Activated CD4-positive, alpha-beta memory T cell treated with anti-CD3 and anti-CD28 coated beads for 36 hours (primary cell): ENCODE data around the gene SCAPER. TPM values are rescaled to one million over a fixed set of nuclear protein-coding genes. Genes with fewer than 3 reads are reported as not detected.

ENCODE experiments used
- CTCF ChIA-PET: fragments of 350-600 bp; sonication (Branson Sonifier 250); formaldehyde crosslinking; loops from one replicate; lab custom pipeline; 2021; ENCODE audit warnings: antibody characterized with exemption, inconsistent platforms; lab: Charles Lee
- POLR2A ChIA-PET: fragments of 350-600 bp; sonication (Branson Sonifier 250); formaldehyde crosslinking; loops from one replicate; lab custom pipeline; 2021; ENCODE audit warnings: antibody characterized with exemption; lab: Charles Lee
- DNase-seq: peaks from one replicate; pipeline ENCODE4 v3.0.0-alpha.2; 2020
- H3K27ac Mint-ChIP-seq: one replicate; pipeline ENCODE4 v1.8.0; 2021; ENCODE audit warnings: mixed read lengths
- H3K27me3 Mint-ChIP-seq: one replicate; pipeline ENCODE4 v1.8.0; 2021; ENCODE audit warnings: mixed read lengths
- H3K36me3 Mint-ChIP-seq: one replicate; pipeline ENCODE4 v1.8.0; 2021; ENCODE audit warnings: mixed read lengths
- H3K4me1 Mint-ChIP-seq: one replicate; pipeline ENCODE4 v1.8.0; 2021; ENCODE audit warnings: low read depth, mixed read lengths
- H3K4me3 Mint-ChIP-seq: one replicate; pipeline ENCODE4 v1.8.0; 2021; ENCODE audit warnings: mild to moderate bottlenecking, mixed read lengths
- H3K9me3 Mint-ChIP-seq: one replicate; pipeline ENCODE4 v1.8.0; 2021; ENCODE audit warnings: mixed read lengths
- intact Hi-C: fragments of 100-400 bp; cut with micrococcal nuclease; formaldehyde crosslinking; loops from one replicate; pipeline ENCODE4 v1.15.1; 2023
- total RNA-seq, 2 experiments: library from RNA; stranded (reverse); gene quantifications; one replicate each; pipeline ENCODE4 v1.2.3, GENCODE V29; 2021

Gene SCAPER
- total RNA-seq, 2 experiments from 2014 or later: 21.5 to 22.9 TPM

DNA sequence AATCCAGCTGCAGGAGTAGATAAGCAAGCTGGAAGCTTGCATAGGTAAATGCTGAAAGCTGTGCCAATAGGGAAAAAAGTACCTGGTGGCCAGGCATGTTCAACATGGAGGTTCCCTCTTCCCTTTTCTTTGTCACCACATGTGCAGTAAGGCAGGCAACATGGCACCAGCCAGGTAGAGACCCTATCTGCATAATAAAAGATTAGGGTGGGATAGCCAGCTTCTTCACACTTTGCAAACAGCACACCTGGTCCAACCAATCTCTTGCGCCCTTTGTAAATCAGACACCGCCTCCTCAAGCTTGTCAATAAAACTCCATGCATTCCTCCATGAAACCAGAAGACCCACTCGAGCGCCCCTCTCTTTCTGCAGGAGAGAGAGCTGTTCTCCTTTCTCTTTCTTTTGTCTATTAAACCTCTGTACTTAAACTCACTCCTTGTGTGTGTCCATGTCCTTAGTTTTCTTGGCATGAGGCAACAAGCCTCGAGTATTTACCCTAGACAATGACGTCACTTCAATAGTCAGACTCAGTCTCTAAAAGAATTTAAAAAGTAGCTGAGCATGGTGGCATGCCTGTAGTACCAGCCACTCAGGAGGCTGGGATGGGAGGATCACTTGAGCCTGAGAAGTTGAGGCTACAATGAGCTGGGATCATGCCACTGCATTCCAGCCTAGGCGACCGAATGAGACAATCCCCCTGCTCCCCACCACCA, 256.3 kb downstream of the SCAPER start:
- Mint-ChIP-seq H3K36me3 (peaks cover 38% of the 10 kb centered on the region), H3K4me3 (no peak overlapping the region), H3K9me3 (peaks cover 10% of the 10 kb centered on the region), H3K27me3 (no peaks in the 10 kb centered on the region), H3K27ac (no peak overlapping the region), H3K4me1 (peaks cover 6% of the 10 kb centered on the region)
- ChIA-PET POLR2A (no interaction called here), CTCF (no interaction called here)
- DNase-seq: no peak
- intact Hi-C loops: no loop called here

DNA sequence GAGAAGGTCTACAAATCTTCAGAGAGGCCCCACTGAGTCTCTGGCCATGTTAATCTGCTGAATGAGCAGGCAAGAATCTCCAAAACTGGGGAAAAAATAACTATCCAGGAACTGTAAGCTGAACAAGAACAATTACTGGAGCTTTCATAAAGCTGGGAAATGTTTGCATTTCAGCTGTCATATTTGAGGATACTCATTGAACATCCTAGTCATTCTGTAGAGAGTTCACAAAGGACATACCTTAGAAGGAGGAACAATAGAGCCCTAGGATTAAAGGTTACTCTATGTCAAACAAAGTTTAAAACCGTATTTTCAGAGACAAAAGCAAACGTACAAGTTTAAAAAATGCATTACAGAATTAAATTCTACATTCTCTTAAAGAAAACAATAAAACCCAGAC, 257.5 kb downstream of the SCAPER start:
- intact Hi-C loops: no loop called here
- Mint-ChIP-seq H3K4me3 (no peak overlapping the region), H3K27me3 (no peaks in the 10 kb centered on the region), H3K4me1 (no peaks in the 10 kb centered on the region), H3K9me3 (no peaks in the 10 kb centered on the region), H3K27ac (no peak overlapping the region), H3K36me3 (peaks cover 28% of the 10 kb centered on the region)
- DNase-seq: no peak
- ChIA-PET POLR2A (no interaction called here), CTCF (no interaction called here)

DNA sequence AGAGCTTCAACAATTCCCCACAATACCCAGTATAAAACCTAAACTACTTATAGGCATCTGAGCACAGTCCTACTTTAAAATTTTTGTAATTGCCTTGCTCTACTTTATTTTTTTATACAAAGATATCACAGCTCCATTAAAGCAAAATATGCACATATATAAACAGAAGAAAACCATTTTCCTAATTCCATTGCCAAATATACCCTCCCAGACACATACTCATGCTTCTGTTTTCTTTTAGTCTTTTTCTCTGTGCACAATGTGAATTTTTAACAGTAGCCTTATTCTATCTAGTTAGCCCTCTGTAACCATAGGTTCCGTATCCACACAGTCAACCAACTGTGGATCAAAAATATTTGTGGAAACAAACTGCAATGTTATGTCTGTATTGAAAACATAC, 260.5 kb downstream of the SCAPER start:
- intact Hi-C loops: no loop called here
- Mint-ChIP-seq H3K36me3 (peaks cover 22% of the 10 kb centered on the region), H3K4me3 (no peak overlapping the region), H3K4me1 (no peaks in the 10 kb centered on the region), H3K27ac (no peak overlapping the region), H3K27me3 (no peaks in the 10 kb centered on the region), H3K9me3 (no peaks in the 10 kb centered on the region)
- ChIA-PET CTCF (interaction anchor here (0.6 to 3.2 kb wide), 3 partner anchors 197 to 653 kb away, joined by 3 to 12 read pairs (median 3); no protein-coding TSS in a partner anchor), POLR2A (no interaction called here)
- no peak for DNase-seq

DNA sequence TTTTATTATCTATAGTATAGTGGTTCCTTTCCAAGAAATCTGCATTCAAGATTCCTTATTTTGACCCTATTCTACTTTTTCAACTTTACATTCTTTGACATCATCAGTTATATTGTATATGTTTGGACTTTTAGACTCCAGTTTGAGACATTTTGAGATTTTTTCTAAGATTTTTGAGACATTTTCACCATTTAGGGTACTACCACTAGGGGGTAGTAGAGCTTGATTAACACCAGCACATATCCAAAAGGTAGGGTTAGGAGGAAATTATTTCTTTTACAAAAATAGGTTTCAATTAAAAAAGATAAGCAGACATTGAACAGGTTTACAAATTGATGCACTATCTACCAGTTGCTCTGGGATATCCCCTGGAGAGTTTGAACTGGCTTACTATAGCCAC, 262.5 kb downstream of the SCAPER start:
- no peaks in the 10 kb centered on the region for H3K9me3 Mint-ChIP-seq
- POLR2A ChIA-PET: no interaction called here
- no peaks in the 10 kb centered on the region for H3K4me1 Mint-ChIP-seq
- no peak for DNase-seq
- CTCF ChIA-PET: interaction anchor here (0.8 to 3.2 kb wide), 5 partner anchors 30 to 225 kb away, joined by 3 to 12 read pairs (median 3); no protein-coding TSS in a partner anchor
- H3K27me3 Mint-ChIP-seq: no peaks in the 10 kb centered on the region
- H3K36me3 Mint-ChIP-seq: peaks cover 16% of the 10 kb centered on the region
- no peak overlapping the region for H3K27ac Mint-ChIP-seq
- intact Hi-C loops: no loop called here
- H3K4me3 Mint-ChIP-seq: no peak overlapping the region

DNA sequence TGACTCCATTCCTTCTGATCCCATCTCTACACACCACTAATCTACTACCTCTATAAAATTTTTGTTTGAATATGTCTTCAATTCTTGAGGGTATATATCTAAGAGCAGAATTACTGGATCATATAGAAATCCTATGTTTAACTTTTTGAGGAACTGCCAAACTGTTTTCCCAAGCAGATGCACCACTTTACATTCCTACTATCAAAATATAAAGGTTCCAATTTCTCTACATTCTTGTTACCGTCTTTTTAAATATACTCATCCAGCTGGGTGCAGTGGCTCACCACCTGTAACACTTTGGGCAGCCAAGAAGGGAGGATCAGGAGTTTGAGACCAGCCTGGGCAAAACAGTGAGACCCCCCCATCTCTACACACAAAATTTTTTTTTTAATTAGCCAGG, 268.0 kb downstream of the SCAPER start:
- POLR2A ChIA-PET: no interaction called here
- peaks cover 11% of the 10 kb centered on the region for H3K9me3 Mint-ChIP-seq

DNA sequence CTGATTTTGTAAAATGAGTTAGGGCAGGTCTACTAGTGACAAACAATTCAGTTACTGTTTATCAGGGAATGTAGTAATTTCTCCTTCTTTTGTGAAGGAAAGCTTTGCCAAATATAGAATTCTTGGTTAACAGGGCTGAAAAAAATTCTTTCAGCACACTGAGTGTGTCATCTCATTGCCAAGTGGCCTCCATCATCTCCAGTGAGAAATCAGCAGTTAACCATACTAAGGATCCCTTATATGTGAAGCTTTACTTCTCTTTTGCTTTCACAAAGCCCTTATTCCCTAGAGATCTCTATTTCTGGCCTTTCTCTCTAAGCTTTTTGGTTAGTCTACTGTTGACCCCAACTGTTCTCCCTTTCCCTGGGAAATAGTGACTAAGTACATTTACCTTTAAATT, 269.1 kb downstream of the SCAPER start:
- Mint-ChIP-seq H3K36me3 (peaks cover 28% of the 10 kb centered on the region), H3K9me3 (peaks cover 11% of the 10 kb centered on the region), H3K27ac (no peak overlapping the region), H3K4me1 (no peaks in the 10 kb centered on the region), H3K4me3 (no peak overlapping the region), H3K27me3 (no peaks in the 10 kb centered on the region)
- ChIA-PET CTCF (no interaction called here), POLR2A (no interaction called here)
- no peak for DNase-seq
- intact Hi-C loops: no loop called here

More for the DNA sequence above, 268.0 kb downstream of the SCAPER start:
- intact Hi-C loops: no loop called here
- DNase-seq: no peak
- CTCF ChIA-PET: no interaction called here
- Mint-ChIP-seq H3K27me3 (no peaks in the 10 kb centered on the region), H3K36me3 (peaks cover 28% of the 10 kb centered on the region), H3K4me3 (no peak overlapping the region), H3K27ac (no peak overlapping the region), H3K4me1 (no peaks in the 10 kb centered on the region)

DNA sequence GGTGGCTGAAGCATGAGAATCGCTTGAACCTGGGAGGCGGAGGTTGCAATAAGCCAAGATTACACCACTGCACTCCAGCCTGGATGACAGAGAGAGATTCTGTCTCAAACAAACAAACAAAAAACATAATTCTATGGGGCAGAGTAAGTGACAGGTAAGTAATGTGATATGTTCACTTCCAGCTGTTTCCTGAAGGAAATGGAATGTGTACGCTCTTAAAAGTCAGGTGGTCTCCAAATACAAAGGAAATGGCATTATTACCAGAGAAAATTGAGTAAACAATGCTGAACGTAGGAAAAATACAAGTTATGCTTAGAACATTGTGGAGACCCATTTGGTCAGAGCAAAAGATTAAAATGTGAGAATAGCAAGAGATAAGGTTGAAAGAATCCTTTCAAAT, 278.5 kb downstream of the SCAPER start:
- Mint-ChIP-seq H3K4me3 (no peak overlapping the region), H3K27ac (no peak overlapping the region), H3K27me3 (no peaks in the 10 kb centered on the region), H3K36me3 (no peaks in the 10 kb centered on the region), H3K4me1 (no peaks in the 10 kb centered on the region), H3K9me3 (peaks cover 8% of the 10 kb centered on the region)
- ChIA-PET CTCF (no interaction called here), POLR2A (no interaction called here)
- intact Hi-C loops: no loop called here
- no peak for DNase-seq

DNA sequence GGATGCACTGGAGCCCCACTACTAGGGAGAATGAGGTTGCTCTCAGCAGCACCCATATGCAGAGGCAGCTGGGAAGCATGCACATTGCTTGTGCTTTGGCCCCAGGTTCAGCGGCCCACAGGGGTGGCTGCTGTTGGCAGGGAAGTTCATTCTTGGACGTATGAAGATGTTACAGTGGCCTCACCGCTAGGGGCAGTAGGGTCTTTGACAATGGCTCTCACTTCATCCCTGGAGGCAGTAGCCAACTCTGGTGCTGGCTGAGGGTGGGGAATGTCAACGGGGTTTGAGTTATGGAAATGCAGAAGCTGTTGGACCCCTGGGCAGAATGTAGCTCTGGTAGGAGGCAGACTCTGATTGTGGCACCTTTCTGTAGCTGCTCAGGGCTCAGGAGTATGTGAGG, 279.9 kb downstream of the SCAPER start:
- Mint-ChIP-seq H3K27ac (no peak overlapping the region), H3K27me3 (no peaks in the 10 kb centered on the region), H3K4me1 (no peaks in the 10 kb centered on the region), H3K4me3 (no peak overlapping the region), H3K9me3 (peaks cover 8% of the 10 kb centered on the region), H3K36me3 (peaks cover 4% of the 10 kb centered on the region)
- DNase-seq: no peak
- ChIA-PET POLR2A (no interaction called here), CTCF (no interaction called here)
- intact Hi-C loops: no loop called here

DNA sequence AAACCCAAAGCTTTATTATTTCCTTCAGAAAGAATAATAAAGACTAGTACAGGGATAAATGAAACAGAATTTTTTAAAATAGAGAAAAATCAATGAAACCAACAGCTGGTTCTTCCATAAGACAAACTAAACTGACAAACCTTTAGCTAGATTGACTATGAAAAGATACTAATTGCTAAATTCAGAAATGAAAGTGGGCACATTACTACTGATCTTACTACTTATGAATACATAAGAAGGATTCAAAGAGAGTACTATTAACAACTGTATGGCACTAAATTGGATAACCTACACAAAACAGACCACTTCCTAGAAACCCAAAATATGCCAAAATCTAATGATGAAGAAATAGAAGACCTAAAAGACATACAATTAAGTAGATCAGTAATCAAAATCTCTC, 290.4 kb downstream of the SCAPER start:
- Mint-ChIP-seq H3K27ac (no peak overlapping the region), H3K4me3 (no peak overlapping the region), H3K4me1 (peaks cover 7% of the 10 kb centered on the region), H3K27me3 (no peaks in the 10 kb centered on the region), H3K36me3 (peaks cover 47% of the 10 kb centered on the region), H3K9me3 (peaks cover 28% of the 10 kb centered on the region)
- ChIA-PET CTCF (no interaction called here), POLR2A (no interaction called here)
- DNase-seq: no peak
- intact Hi-C loops: no loop called here

DNA sequence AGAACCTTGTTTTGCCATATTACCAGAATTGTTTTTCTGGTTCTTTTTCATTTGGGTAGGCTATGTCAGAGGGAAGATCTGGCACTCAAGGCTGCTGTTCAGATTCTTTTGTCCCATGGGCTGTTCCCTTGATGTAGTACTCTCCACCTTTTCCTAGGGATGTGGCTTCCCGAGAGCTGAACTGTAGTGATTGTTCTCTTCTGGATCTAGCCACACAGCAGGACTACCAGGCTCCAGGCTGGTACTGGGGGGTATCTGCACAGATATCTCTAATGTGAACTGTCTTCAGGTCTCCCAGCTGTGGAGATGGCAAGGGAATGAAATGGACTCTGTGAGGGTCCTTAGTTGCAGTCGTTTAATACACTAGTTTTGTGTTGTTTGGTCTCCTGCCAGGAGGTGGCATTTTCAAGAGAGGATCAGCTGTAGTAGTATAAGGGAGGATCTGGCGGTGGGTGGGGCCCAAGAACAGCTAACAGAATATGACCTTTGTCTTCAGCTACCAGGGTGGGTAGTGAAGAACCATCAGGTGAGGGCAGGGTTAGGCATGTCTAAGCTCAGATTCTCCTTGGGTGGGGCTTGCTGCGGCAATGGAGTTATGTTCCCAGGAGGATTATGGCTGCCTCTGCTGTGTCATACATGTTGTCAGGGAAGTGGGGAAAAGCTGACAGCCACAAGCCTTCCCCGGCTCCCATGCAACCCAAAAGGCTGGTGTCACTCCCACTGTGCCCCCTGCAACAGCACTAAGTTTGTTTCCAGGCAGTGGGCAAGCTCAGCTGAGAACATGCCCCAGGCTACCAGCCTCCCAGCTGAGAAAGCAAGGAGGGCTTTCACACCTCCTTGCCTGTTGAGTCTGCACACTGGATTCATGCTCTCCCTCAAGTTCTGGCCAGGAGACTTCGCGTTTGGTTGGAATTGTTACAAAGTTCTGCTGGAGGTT, 316.1 kb downstream of the SCAPER start:
- POLR2A ChIA-PET: no interaction called here
- Mint-ChIP-seq H3K4me1 (no peaks in the 10 kb centered on the region), H3K27ac (no peak overlapping the region), H3K36me3 (peaks cover 2% of the 10 kb centered on the region), H3K9me3 (no peaks in the 10 kb centered on the region), H3K4me3 (no peak overlapping the region), H3K27me3 (no peaks in the 10 kb centered on the region)
- CTCF ChIA-PET: interaction anchor here (1.1 kb wide), 1 partner anchor 11 kb away, joined by 3 read pairs; no protein-coding TSS in a partner anchor
- intact Hi-C loops: no loop called here
- DNase-seq: no peak

DNA sequence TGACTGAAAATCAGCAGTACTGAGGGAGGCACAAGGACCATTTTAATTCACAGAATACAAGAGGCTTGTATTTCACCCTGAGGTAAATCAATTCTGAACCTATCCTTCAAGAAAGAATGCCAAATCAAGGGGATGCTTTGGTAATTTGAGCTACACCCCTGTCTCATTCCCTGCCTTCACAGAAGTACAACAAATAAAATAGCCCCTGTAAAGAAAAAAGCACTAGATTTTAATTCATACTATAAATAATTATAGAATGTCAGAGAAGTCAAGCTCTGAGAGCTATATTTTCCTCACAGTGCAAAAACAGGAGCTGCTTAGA, 319.6 kb downstream of the SCAPER start:
- Mint-ChIP-seq H3K27ac (no peak overlapping the region), H3K4me1 (no peaks in the 10 kb centered on the region), H3K9me3 (peaks cover 15% of the 10 kb centered on the region), H3K36me3 (peaks cover 14% of the 10 kb centered on the region), H3K4me3 (no peak overlapping the region), H3K27me3 (no peaks in the 10 kb centered on the region)
- DNase-seq: no peak
- ChIA-PET CTCF (no interaction called here), POLR2A (no interaction called here)
- intact Hi-C loops: no loop called here

DNA sequence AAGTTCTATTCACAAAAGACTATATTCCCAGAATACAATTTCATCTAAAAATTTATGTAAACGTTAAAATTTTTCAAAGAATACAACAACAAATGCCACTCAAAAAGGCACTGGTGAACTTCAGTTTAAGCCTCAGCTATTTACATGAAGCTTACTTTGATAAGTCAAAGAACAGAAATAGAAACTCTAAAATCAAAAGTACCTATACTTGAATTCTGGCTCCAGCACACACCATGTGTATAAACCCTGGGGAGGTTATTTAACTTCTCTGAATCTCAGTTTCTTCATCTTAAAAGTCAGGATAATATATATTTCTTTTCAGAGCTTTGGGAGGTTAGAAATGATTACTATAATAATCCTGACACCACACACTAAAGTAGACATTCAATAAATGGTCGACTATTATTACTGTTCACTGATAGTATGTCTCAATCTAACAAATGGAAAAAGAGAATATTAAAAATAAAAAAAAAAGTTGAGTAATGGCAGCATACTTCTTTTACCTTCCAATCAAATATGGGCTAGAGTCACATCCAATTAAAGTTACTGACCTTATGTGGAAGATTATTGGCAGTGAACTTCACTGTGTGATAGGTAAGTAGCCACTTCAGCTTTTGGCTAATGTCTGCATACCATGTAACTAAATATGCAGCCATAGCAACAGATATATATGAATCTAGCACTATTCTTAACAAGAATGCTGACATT, 320.1 kb downstream of the SCAPER start:
- no peak for DNase-seq
- intact Hi-C loops: no loop called here
- ChIA-PET POLR2A (no interaction called here), CTCF (no interaction called here)
- Mint-ChIP-seq H3K36me3 (peaks cover 14% of the 10 kb centered on the region), H3K9me3 (peaks cover 15% of the 10 kb centered on the region), H3K27ac (no peak overlapping the region), H3K4me1 (no peaks in the 10 kb centered on the region), H3K4me3 (no peak overlapping the region), H3K27me3 (no peaks in the 10 kb centered on the region)
